Measurements from ENCODE around the gene TMEM245. TPM values are rescaled to one million over a fixed set of nuclear protein-coding genes. Genes with fewer than 3 reads are reported as not detected.

The TMEM245 gene
- total and polyA plus RNA-seq, 2 experiments from 2014 or later = 20.8 to 30.2 TPM

GRCh38 chr9:109020113-109020512 lies 99.6 kb downstream of the TMEM245 start:
- no peak for TF ChIP-seq EZH2phosphoT487 (IDR thresholded peaks at IDR 0.05; ENCODE audit: insufficient read depth, low read depth)
- TF ChIP-seq EZH2 (IDR thresholded peaks at IDR 0.05; ENCODE audit: insufficient read depth, poor library complexity, severe bottlenecking) = no peak
- in situ Hi-C loops (cut with MboI) = no loop called here
- Histone ChIP-seq H3K79me2 (ENCODE audit: insufficient read depth) (no peaks in the 10 kb centered on the region), H3K4me2 (ENCODE audit: unreplicated experiment) (no peak overlapping the region), H3F3A (ENCODE audit: insufficient read depth) (peaks cover 10% of the 10 kb centered on the region; the same call in 1 of the 2 replicates), H3K9me2 (ENCODE audit: insufficient read depth) (no peaks in the 10 kb centered on the region), H3K27ac (no peak overlapping the region), H3K36me3 (ENCODE audit: low read depth) (peaks cover 7% of the 10 kb centered on the region; the same call in 1 of the 2 replicates), H3K9me3 (ENCODE audit: low read depth) (no peaks in the 10 kb centered on the region), H2AFZ (no peak overlapping the region), H3K27me3 (replicated peaks; ENCODE audit: insufficient read depth) (no peaks in the 10 kb centered on the region), H3K4me1 (ENCODE audit: insufficient read depth) (no peaks in the 10 kb centered on the region), H3K9ac (no peak overlapping the region), H3K4me3 (no peak overlapping the region), H4K20me1 (ENCODE audit: insufficient read depth) (no peaks in the 10 kb centered on the region)
- no peak for DNase-seq
- 95 to 97% methylated on average over 3 of the region's 3 CpGs for WGBS, 2 experiments (ENCODE audit: low coverage in 1 of 2, low lambda C conversion rate in 2 of 2, missing lambda C conversion rate in 2 of 2)

- H3K79me2 ChIP-seq (ENCODE audit: insufficient read depth) = no peaks in the 10 kb centered on the region
- no peak overlapping the region for H3K4me3 ChIP-seq
- H3F3A ChIP-seq (ENCODE audit: insufficient read depth) = peaks cover 15% of the 10 kb centered on the region
- H3K27me3 ChIP-seq (replicated peaks; ENCODE audit: insufficient read depth) = no peaks in the 10 kb centered on the region
- no peaks in the 10 kb centered on the region for H3K9me3 ChIP-seq (ENCODE audit: low read depth)
- H3K9me2 ChIP-seq (ENCODE audit: insufficient read depth) = no peaks in the 10 kb centered on the region
- no peak overlapping the region for H3K9ac ChIP-seq
- no peak overlapping the region for H3K27ac ChIP-seq
- H3K36me3 ChIP-seq (ENCODE audit: low read depth) = peaks cover 7% of the 10 kb centered on the region; the same call in 1 of the 2 replicates
- DNase-seq = no peak
- no peak overlapping the region for H3K4me2 ChIP-seq (ENCODE audit: unreplicated experiment)
- in situ Hi-C loops (cut with MboI) = no loop called here
- H3K4me1 ChIP-seq (ENCODE audit: insufficient read depth) = peaks cover 5% of the 10 kb centered on the region
- TF ChIP-seq EZH2phosphoT487 (IDR thresholded peaks at IDR 0.05; ENCODE audit: insufficient read depth, low read depth) = no peak
- TF ChIP-seq EZH2 (IDR thresholded peaks at IDR 0.05; ENCODE audit: insufficient read depth, poor library complexity, severe bottlenecking) = no peak
- 92 to 95% methylated on average over 3 of the region's 3 CpGs for WGBS, 2 experiments (ENCODE audit: low coverage in 1 of 2, low lambda C conversion rate in 2 of 2, missing lambda C conversion rate in 2 of 2)
- no peaks in the 10 kb centered on the region for H4K20me1 ChIP-seq (ENCODE audit: insufficient read depth)
- H2AFZ ChIP-seq = no peak overlapping the region
These were observed 100.3 kb downstream of the TMEM245 start for GRCh38 chr9:109019420-109019819.

- H3K79me2 ChIP-seq (ENCODE audit: insufficient read depth) = no peaks in the 10 kb centered on the region
- no peaks in the 10 kb centered on the region for H3K9me3 ChIP-seq (ENCODE audit: low read depth)
- no peak for DNase-seq
- in situ Hi-C loops (cut with MboI) = no loop called here
- H4K20me1 ChIP-seq (ENCODE audit: insufficient read depth) = no peaks in the 10 kb centered on the region
- peaks cover 13% of the 10 kb centered on the region for H3K4me1 ChIP-seq (ENCODE audit: insufficient read depth)
- no peaks in the 10 kb centered on the region for H3K9me2 ChIP-seq (ENCODE audit: insufficient read depth)
- no peak overlapping the region for H2AFZ ChIP-seq
- no peak overlapping the region for H3K4me3 ChIP-seq
- H3F3A ChIP-seq (ENCODE audit: insufficient read depth) = peaks cover 23% of the 10 kb centered on the region
- 98 to 99% methylated on average over 6 of the region's 6 CpGs for WGBS, 2 experiments (ENCODE audit: low coverage in 1 of 2, low lambda C conversion rate in 2 of 2, missing lambda C conversion rate in 2 of 2)
- H3K27me3 ChIP-seq (replicated peaks; ENCODE audit: insufficient read depth) = no peaks in the 10 kb centered on the region
- no peak for TF ChIP-seq EZH2 (IDR thresholded peaks at IDR 0.05; ENCODE audit: insufficient read depth, poor library complexity, severe bottlenecking)
- TF ChIP-seq EZH2phosphoT487 (IDR thresholded peaks at IDR 0.05; ENCODE audit: insufficient read depth, low read depth) = no peak
- no peak overlapping the region for H3K27ac ChIP-seq
- no peak overlapping the region for H3K4me2 ChIP-seq (ENCODE audit: unreplicated experiment)
- H3K36me3 ChIP-seq (ENCODE audit: low read depth) = peaks cover 7% of the 10 kb centered on the region; the same call in 1 of the 2 replicates
- H3K9ac ChIP-seq = no peak overlapping the region
These were observed 102.3 kb downstream of the TMEM245 start for GRCh38 chr9:109017493-109017892.

GRCh38 chr9:109017061-109017460 lies 102.7 kb downstream of the TMEM245 start:
- in situ Hi-C loops (cut with MboI) = no loop called here
- Histone ChIP-seq H3K36me3 (ENCODE audit: low read depth) (peaks cover 7% of the 10 kb centered on the region; the same call in 1 of the 2 replicates), H3K9me3 (ENCODE audit: low read depth) (no peaks in the 10 kb centered on the region), H3K9me2 (ENCODE audit: insufficient read depth) (no peaks in the 10 kb centered on the region), H3K27ac (no peak overlapping the region), H3K79me2 (ENCODE audit: insufficient read depth) (no peaks in the 10 kb centered on the region), H3K4me2 (ENCODE audit: unreplicated experiment) (no peak overlapping the region), H3K27me3 (replicated peaks; ENCODE audit: insufficient read depth) (no peaks in the 10 kb centered on the region), H4K20me1 (ENCODE audit: insufficient read depth) (no peaks in the 10 kb centered on the region), H3F3A (ENCODE audit: insufficient read depth) (peaks cover 24% of the 10 kb centered on the region), H3K4me1 (ENCODE audit: insufficient read depth) (peaks cover 14% of the 10 kb centered on the region), H3K4me3 (no peak overlapping the region), H3K9ac (no peak overlapping the region), H2AFZ (no peak overlapping the region)
- TF ChIP-seq EZH2phosphoT487 (IDR thresholded peaks at IDR 0.05; ENCODE audit: insufficient read depth, low read depth) (no peak), EZH2 (IDR thresholded peaks at IDR 0.05; ENCODE audit: insufficient read depth, poor library complexity, severe bottlenecking) (no peak)
- no peak for DNase-seq

DNA sequence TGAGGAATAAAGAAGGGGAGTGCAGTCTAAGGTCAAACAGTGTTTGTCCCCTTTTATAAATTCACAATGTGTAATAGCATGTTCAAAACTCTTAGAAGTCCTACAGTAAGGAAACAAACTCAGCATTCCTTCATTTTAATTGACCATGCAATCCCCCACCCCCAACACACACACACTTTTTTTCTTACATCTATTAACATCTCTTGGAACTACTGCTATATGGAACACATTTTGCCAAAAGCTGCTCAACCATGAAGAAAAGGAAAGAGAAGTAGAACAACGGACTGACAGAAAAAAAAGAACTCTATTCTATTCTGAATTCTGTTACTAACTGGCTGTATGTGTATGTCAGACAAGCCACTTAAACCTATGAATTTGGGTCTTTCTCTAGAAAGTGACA lies 103.6 kb downstream of the TMEM245 start:
- WGBS, 2 experiments (ENCODE audit: low coverage in 1 of 2, low lambda C conversion rate in 2 of 2, missing lambda C conversion rate in 2 of 2) = 69 to 75% methylated on average over 1 of the region's 1 CpG
- no peak for DNase-seq
- H3K27me3 ChIP-seq (replicated peaks; ENCODE audit: insufficient read depth) = no peaks in the 10 kb centered on the region
- H3K79me2 ChIP-seq (ENCODE audit: insufficient read depth) = 0 out of 2 replicates have a peak, but pooled peaks cover 5% of the 10 kb centered on the region
- peaks cover 33% of the 10 kb centered on the region for H3F3A ChIP-seq (ENCODE audit: insufficient read depth)
- H3K9me2 ChIP-seq (ENCODE audit: insufficient read depth) = no peaks in the 10 kb centered on the region
- no peak overlapping the region for H3K9ac ChIP-seq
- H3K36me3 ChIP-seq (ENCODE audit: low read depth) = peaks cover 7% of the 10 kb centered on the region; the same call in 1 of the 2 replicates
- no peak overlapping the region for H3K4me3 ChIP-seq
- no peaks in the 10 kb centered on the region for H4K20me1 ChIP-seq (ENCODE audit: insufficient read depth)
- H3K9me3 ChIP-seq (ENCODE audit: low read depth) = no peaks in the 10 kb centered on the region
- no peak overlapping the region for H2AFZ ChIP-seq
- H3K4me2 ChIP-seq (ENCODE audit: unreplicated experiment) = no peak overlapping the region
- TF ChIP-seq EZH2 (IDR thresholded peaks at IDR 0.05; ENCODE audit: insufficient read depth, poor library complexity, severe bottlenecking) (no peak), EZH2phosphoT487 (IDR thresholded peaks at IDR 0.05; ENCODE audit: insufficient read depth, low read depth) (no peak)
- no peak overlapping the region for H3K27ac ChIP-seq
- peaks cover 23% of the 10 kb centered on the region for H3K4me1 ChIP-seq (ENCODE audit: insufficient read depth)
- in situ Hi-C loops (cut with MboI) = no loop called here

Measured in GM23248 (cell line).